LHCN-M2 (cell line): ENCODE measurements around the gene HNRNPA0. TPM values are rescaled to one million over a fixed set of nuclear protein-coding genes. Genes with fewer than 3 reads are reported as not detected.

Experiments
- total RNA-seq: library from RNA; depleted of rRNA; stranded (reverse); fragments of >200 nt; gene quantifications from 2 replicates; pipeline ENCODE4 v1.2.3, GENCODE V29; 2014; rRNA removed

Gene HNRNPA0
- total RNA-seq, 1 experiment from 2014 or later = 12.7 TPM

Other genes starting within 250 kb of the HNRNPA0 start
- 0.19 and 0.34 TPM in 2 replicates for gene KLHL3, start 18.3 kb downstream of the HNRNPA0 start, total RNA-seq
- 0.46 TPM in 1 of 2 replicates, not detected in the other for gene MYOT, start 113.5 kb upstream of the HNRNPA0 start, total RNA-seq
- not detected in 2 replicates for gene PKD2L2, start 135.1 kb upstream of the HNRNPA0 start, total RNA-seq